GM12864 (cell line): ENCODE data around the gene RSPH3.
"Not testable (repeated sequence)": the region's sequence is repeated elsewhere in the genome, so short reads cannot be mapped to it uniquely, and the experiment has no call there.

Experiments
- DNase-seq: peaks from one replicate; pipeline ENCODE4 v3.0.0-alpha.2; 2011; ENCODE audit warnings: low read depth
- H3K4me3 ChIP-seq: 2 replicates; pipeline ENCODE4 v1.5.1; 2011; ENCODE audit warnings: mild to moderate bottlenecking, low read depth, low read length, control low read depth
- CTCF ChIP-seq: IDR thresholded peaks from 2 replicates; pipeline ENCODE4 v1.5.1; 2011; ENCODE audit warnings: low read depth, mild to moderate bottlenecking, moderate library complexity, low read length, control low read depth, inconsistent platforms; ENCODE audit errors: missing control alignments

RSPH3 gene

GRCh38 chr6:158991017-158991723 is 8.8 kb downstream of the RSPH3 start:
- H3K4me3 ChIP-seq: no peak overlapping the region
- DNase-seq: no peak
- TF ChIP-seq CTCF: no peak

DNA sequence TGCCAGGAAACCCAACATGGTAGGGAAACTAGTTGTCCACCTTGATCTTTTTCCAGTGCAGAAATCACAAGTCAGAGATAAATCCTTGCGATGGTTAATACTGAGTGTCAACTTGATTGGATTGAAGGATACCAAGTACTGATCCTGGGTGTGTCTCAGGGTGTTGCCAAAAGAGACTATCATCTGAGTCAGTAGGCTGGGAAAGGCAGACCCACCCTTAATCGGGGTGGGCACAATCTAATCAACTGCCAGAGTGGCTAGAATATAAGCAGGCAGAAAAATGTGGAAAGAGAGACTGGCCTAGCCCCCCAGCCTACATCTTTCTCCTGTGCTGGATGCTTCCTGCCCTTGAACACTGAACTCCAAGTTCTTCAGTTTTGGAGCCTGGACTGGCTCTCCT is 10.3 kb downstream of the RSPH3 start:
- not testable (repeated sequence) for H3K4me3 ChIP-seq, DNase-seq

GRCh38 chr6:158988477-158988876 is 11.5 kb downstream of the RSPH3 start:
- H3K4me3 ChIP-seq: no peak overlapping the region
- no peak for DNase-seq
- no peak for TF ChIP-seq CTCF

DNA sequence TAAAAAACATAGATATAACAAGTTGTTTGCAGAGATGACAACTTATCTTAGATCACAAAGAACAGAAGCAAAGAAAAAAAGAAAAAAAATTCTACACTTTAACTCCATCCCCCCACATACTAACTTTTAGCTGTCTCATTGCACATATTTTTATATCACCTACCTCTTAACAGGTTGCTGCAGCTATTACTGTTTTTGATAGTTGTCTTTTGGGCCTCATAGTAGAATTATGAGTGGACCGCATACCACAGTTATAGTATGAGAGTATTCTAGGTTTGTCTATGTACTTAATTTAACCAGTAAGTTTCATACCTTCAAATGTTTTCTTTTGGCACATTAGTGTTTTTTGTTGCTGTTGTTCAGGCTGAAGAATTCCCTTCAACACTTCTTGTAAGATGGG is 12.3 kb downstream of the RSPH3 start:
- DNase-seq: no peak
- no peak for TF ChIP-seq CTCF
- no peak overlapping the region for H3K4me3 ChIP-seq

DNA sequence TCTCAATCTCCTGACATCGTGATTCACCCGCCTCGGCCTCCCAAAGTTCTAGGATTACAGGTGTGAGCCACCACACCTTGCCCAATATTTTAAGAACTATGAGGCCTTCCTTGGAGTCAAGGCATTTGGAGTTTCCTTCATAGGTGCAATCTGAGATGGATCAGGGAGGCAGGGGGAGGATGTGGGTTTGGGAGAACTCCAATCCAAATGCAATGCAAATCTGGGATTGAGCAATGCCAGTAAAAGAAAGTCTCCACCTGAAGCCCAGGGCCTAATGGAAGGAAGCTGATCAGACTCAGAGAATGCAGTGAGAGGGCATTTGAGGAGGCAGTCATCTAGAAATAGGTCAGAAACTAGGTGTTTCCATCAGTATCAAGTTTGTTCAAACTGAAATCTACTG is 21.2 kb downstream of the RSPH3 start:
- no peak for DNase-seq
- no peak for TF ChIP-seq CTCF
- no peak overlapping the region for H3K4me3 ChIP-seq

- TF ChIP-seq CTCF: no peak
- no peak for DNase-seq
- no peak overlapping the region for H3K4me3 ChIP-seq
Observed at GRCh38 chr6:158977382-158977781, 22.6 kb downstream of the RSPH3 start.

- peak; percentile 36 for DNase-seq
- H3K4me3 ChIP-seq: no peak overlapping the region
Observed at GRCh38 chr6:158972241-158973233, 27.5 kb downstream of the RSPH3 start.

More at GRCh38 chr6:158972241-158973233, 27.5 kb downstream of the RSPH3 start:
- TF ChIP-seq CTCF: peak; percentile 34
